Fibroblast of lung (primary cell): ENCODE measurements around the gene CATSPER4.

Experiments
- EZH2 ChIP-seq: IDR thresholded peaks from 2 replicates; pipeline ENCODE4 v1.5.1; 2012; ENCODE audit warnings: low read length, control low read depth, mild to moderate bottlenecking; ENCODE audit errors: missing control alignments
- TF ChIP-seq, protein P1 (sequence below), 2 donors: IDR thresholded peaks in 1 of 2; conservative IDR thresholded peaks in 1 of 2; 1 replicate in 1 of 2; 2 replicates in 1 of 2; pipeline ENCODE4 v1.5.1; 2011 to 2012; ENCODE audit warnings: low read length in 2 of 2, control low read depth in 1 of 2, inconsistent platforms in 1 of 2, low read depth in 1 of 2, mild to moderate bottlenecking in 1 of 2

DNA sequence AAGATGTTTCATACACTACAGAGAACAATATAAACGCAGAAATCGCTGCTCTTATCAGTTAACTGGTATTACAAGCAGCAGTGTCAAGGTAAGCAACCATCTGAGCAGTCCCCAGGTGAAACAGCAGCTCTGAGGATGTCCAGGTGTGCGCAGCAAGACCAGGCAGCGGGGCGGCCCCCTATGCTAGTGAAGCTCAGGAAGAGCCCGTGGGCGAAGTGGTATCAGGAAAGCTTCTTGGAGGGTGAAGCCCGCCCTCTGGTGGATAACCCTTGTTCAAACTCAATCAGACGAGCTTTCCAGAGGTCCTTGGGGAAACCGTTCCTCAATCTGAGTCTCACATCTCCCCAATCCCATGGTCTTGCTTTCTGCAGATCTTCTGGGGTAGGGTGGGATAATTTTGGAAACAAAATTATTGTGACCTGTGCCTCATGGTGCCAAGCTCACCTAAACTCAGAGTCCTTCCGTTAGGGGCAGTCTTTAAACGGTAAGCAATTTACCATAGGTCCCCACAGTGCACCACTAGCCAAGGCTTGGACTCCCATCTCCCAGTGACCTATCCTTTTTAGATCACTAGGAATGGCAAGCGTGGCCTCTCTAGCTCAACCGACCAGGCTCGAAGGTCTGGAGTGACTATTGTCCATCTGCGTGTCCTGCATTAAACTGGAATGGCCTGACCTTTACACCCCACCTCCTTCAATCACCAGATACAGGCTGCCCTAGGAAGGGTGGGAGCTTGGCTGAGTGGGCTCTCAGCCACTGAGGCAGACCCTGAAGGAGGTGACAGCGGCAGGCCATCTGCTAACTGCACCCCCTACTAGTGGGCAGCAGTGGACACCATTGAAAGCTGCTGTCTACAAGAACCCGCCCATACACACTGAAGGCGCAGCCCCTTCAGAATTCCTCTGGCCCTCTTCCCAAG, 45.1 kb upstream of the CATSPER4 start:
- TF ChIP-seq EZH2: no peak
- TF ChIP-seq, protein P1, sequence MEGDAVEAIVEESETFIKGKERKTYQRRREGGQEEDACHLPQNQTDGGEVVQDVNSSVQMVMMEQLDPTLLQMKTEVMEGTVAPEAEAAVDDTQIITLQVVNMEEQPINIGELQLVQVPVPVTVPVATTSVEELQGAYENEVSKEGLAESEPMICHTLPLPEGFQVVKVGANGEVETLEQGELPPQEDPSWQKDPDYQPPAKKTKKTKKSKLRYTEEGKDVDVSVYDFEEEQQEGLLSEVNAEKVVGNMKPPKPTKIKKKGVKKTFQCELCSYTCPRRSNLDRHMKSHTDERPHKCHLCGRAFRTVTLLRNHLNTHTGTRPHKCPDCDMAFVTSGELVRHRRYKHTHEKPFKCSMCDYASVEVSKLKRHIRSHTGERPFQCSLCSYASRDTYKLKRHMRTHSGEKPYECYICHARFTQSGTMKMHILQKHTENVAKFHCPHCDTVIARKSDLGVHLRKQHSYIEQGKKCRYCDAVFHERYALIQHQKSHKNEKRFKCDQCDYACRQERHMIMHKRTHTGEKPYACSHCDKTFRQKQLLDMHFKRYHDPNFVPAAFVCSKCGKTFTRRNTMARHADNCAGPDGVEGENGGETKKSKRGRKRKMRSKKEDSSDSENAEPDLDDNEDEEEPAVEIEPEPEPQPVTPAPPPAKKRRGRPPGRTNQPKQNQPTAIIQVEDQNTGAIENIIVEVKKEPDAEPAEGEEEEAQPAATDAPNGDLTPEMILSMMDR (conservative IDR thresholded peaks at IDR 0.05 in 1 of 2, IDR thresholded peaks at IDR 0.05 in 1 of 2; ENCODE audit: low read depth in 1 of 2, low read length in 2 of 2): peak; percentile 70 to 73
